GM12891 (cell line): ENCODE measurements around the gene FGF12.

Experiments used
- POLR2A ChIP-seq: IDR thresholded peaks from 2 replicates; pipeline ENCODE4 v1.6.1; 2011; ENCODE audit warnings: low read depth, low read length, control low read depth
- POLR2AphosphoS5 ChIP-seq: IDR thresholded peaks from 2 replicates; pipeline ENCODE4 v1.6.1; 2011; ENCODE audit warnings: low read depth, low read length, control low read depth
- POU2F2 ChIP-seq: IDR thresholded peaks from 2 replicates; pipeline ENCODE4 v1.6.1; 2011; ENCODE audit warnings: low read depth, mild to moderate bottlenecking, control low read depth, low read length, moderate library complexity
- SPI1 ChIP-seq: IDR thresholded peaks from 2 replicates; pipeline ENCODE4 v1.6.1; 2011; ENCODE audit warnings: low read depth, low read length, control low read depth
- TAF1 ChIP-seq: IDR thresholded peaks from 2 replicates; pipeline ENCODE4 v1.6.1; 2011; ENCODE audit warnings: low read depth, low read length, control low read depth

DNA sequence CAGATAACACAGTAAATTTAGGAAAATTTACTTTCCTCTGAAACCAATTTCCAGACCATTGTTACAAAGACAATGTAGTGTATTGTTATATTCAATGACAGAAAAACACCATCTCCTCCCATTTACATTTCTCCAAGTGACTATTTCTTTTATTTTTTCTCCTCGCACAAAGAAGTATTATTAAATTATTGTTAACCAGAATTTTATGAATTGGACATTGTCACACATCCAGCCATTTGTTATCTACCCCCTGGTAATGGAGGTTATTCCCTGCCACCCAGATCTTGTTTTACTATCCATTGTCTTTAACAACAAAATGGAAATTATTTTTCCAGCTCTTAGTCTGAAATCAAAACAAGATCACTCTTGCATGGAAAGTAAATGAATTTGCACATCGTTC, 511.3 kb downstream of the FGF12 start:
- TF ChIP-seq POLR2AphosphoS5: no peak
- TF ChIP-seq POLR2A: no peak
- no peak for TF ChIP-seq TAF1
- TF ChIP-seq POU2F2: no peak
- TF ChIP-seq SPI1: no peak
